K562 (cell line): ENCODE results near the gene HYPK. TPM values are rescaled to one million over a fixed set of nuclear protein-coding genes. Genes with fewer than 3 reads are reported as not detected.
A peak's percentile ranks its signal among the peaks of the same experiment; 100 is the strongest.

Experiments
- BRD4 ChIP-seq: fragments of 200-600 bp; sonication (generic); IDR thresholded peaks from 2 replicates; pipeline ENCODE4 v1.6.1; 2017; ENCODE audit warnings: inconsistent platforms
- BRF2 ChIP-seq: IDR thresholded peaks from 3 replicates; pipeline ENCODE4 v1.6.1; 2011; ENCODE audit warnings: borderline replicate concordance, mild to moderate bottlenecking; ENCODE audit not compliant: insufficient read length, insufficient read depth
- DDX20 ChIP-seq: fragments of 450-650 bp; IDR thresholded peaks from 2 replicates; pipeline ENCODE4 v1.6.1; 2016; ENCODE audit warnings: missing genetic modification characterization, low read depth, mild to moderate bottlenecking, missing compliant biosample characterization, moderate library complexity
- FOXJ2 ChIP-seq: fragments of 200-800 bp; sonication (Bioruptor generic); IDR thresholded peaks from 2 replicates; pipeline ENCODE4 v1.6.1; 2016; ENCODE audit warnings: missing genetic modification characterization, missing compliant biosample characterization
- FOXM1 ChIP-seq, 2 experiments: fragments of 450-650 bp in 1 of 2; sonication (generic) in 1 of 2; formaldehyde crosslinking in 1 of 2; IDR thresholded peaks; 2 replicates each; pipeline versions ENCODE4 v1.6.1 to v1.9.0; 2017 to 2022; ENCODE audit warnings: low read depth in 2 of 2, mild to moderate bottlenecking in 2 of 2, missing genetic modification reagents in 1 of 2, moderate library complexity in 1 of 2
- KLF16 ChIP-seq: IDR thresholded peaks from 2 replicates; pipeline ENCODE4 v1.6.1; 2016; ENCODE audit warnings: antibody characterized with exemption
- PCBP2 ChIP-seq: fragments of 200-400 bp; formaldehyde crosslinking; IDR thresholded peaks from 2 replicates; pipeline ENCODE4 v1.6.1; 2018; ENCODE audit warnings: low read length, low read depth, mild to moderate bottlenecking, moderate library complexity; ENCODE audit not compliant: poor library complexity, severe bottlenecking
- SIX5 ChIP-seq, 2 experiments: IDR thresholded peaks; 2 replicates each; pipeline ENCODE4 v1.6.1; 2011; ENCODE audit warnings: low read length in 2 of 2, borderline replicate concordance in 1 of 2, low read depth in 1 of 2, mild to moderate bottlenecking in 1 of 2, moderate library complexity in 1 of 2; ENCODE audit not compliant: insufficient read depth in 1 of 2
- U2AF2 ChIP-seq: fragments of 200-400 bp; formaldehyde crosslinking; optimal IDR thresholded peaks from 2 replicates; pipeline ENCODE3; 2017; ENCODE audit warnings: low read depth, mild to moderate bottlenecking, low read length
- ZNF740 ChIP-seq, 3 experiments: fragments of 200-800 bp in 1 of 3; sonication (Bioruptor generic) in 1 of 3; sonication (generic) in 1 of 3; formaldehyde crosslinking in 1 of 3; IDR thresholded peaks; 2 replicates each; pipeline versions ENCODE4 v1.6.1 to v1.8.0; 2016 to 2022; ENCODE audit warnings: mild to moderate bottlenecking in 2 of 3, missing compliant biosample characterization in 2 of 3, missing genetic modification characterization in 2 of 3, missing genetic modification reagents in 1 of 3
- polyA plus RNA-seq, 8 experiments: library from polyadenylated mRNA; depleted of rRNA in 4 of 8; stranded (reverse) in 5 of 8; unstranded in 3 of 8; fragments of >200 nt; fragmentation: Nextera tagmentation in 2 of 8; fragmentation: Illumina TruSeq in 1 of 8; extraction: Ambion mirVana in 2 of 8; extraction: Trizol in 1 of 8; gene quantifications; 2 replicates each; pipeline versions ENCODE4 v1.2.1 to v1.2.3, GENCODE V29; 2011 to 2014; ENCODE audit warnings: inconsistent platforms in 1 of 8, missing spikeins in 1 of 8
- total RNA-seq, 7 experiments: library from RNA; depleted of rRNA in 6 of 7; stranded (reverse); fragments of >200 nt in 6 of 7; fragmentation: Illumina TruSeq in 2 of 7; extraction: Trizol in 2 of 7; gene quantifications; 2 replicates each; pipeline versions ENCODE4 v1.2.1 to v1.2.3, GENCODE V29; 2011 to 2021; ENCODE audit warnings: low replicate concordance in 1 of 7
- TF ChIP-seq, protein P1 (sequence below): fragments of 450-650 bp; IDR thresholded peaks from 2 replicates; pipeline ENCODE4 v1.6.1; 2016; ENCODE audit warnings: mild to moderate bottlenecking, moderate library complexity

Gene HYPK
- total and polyA plus RNA-seq, 9 of the 15 experiments (the other 6 are each of a cell fraction or from before 2014, with no cell fraction given) = 7.2 to 28.0 (median 21.1) TPM

DNA sequence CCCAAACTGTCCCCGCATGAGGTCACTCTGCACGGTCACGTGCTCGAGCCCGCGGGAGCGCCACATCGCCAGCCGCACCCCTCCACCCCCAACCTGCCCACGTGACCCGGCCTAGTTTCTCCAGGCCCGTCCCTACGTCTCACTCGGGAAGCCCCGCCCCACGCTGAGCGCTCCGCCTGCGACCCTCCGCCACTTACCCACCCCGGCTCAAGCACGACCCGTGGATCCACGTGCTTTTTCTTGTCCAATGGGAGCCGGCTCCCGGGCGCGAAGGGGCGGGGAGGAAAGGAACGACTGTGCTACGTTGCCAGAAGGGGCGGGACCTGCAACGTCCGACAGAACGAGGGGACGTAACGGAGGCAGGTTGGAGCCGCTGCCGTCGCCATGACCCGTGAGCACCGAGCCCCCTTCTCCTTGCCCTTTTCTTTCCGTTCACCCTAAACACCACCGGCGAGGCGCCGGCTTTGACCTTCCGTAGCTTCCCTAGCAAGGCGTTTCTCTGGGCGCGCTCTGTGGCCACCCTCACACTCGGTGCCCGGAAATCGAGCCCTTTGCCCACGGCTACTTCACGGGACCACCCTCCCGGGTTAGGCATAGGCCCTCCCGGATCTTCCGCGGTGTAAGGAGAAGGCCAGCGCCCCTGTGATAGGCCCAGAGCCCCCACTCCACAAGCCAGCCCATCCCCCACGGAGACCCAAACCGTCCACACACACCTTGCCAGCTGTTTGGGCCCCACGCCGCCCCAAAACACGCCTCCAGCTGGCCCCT is 8.2 kb upstream of the HYPK start, which contains the start of gene SERF2 (continued):
- TF ChIP-seq, protein P1, sequence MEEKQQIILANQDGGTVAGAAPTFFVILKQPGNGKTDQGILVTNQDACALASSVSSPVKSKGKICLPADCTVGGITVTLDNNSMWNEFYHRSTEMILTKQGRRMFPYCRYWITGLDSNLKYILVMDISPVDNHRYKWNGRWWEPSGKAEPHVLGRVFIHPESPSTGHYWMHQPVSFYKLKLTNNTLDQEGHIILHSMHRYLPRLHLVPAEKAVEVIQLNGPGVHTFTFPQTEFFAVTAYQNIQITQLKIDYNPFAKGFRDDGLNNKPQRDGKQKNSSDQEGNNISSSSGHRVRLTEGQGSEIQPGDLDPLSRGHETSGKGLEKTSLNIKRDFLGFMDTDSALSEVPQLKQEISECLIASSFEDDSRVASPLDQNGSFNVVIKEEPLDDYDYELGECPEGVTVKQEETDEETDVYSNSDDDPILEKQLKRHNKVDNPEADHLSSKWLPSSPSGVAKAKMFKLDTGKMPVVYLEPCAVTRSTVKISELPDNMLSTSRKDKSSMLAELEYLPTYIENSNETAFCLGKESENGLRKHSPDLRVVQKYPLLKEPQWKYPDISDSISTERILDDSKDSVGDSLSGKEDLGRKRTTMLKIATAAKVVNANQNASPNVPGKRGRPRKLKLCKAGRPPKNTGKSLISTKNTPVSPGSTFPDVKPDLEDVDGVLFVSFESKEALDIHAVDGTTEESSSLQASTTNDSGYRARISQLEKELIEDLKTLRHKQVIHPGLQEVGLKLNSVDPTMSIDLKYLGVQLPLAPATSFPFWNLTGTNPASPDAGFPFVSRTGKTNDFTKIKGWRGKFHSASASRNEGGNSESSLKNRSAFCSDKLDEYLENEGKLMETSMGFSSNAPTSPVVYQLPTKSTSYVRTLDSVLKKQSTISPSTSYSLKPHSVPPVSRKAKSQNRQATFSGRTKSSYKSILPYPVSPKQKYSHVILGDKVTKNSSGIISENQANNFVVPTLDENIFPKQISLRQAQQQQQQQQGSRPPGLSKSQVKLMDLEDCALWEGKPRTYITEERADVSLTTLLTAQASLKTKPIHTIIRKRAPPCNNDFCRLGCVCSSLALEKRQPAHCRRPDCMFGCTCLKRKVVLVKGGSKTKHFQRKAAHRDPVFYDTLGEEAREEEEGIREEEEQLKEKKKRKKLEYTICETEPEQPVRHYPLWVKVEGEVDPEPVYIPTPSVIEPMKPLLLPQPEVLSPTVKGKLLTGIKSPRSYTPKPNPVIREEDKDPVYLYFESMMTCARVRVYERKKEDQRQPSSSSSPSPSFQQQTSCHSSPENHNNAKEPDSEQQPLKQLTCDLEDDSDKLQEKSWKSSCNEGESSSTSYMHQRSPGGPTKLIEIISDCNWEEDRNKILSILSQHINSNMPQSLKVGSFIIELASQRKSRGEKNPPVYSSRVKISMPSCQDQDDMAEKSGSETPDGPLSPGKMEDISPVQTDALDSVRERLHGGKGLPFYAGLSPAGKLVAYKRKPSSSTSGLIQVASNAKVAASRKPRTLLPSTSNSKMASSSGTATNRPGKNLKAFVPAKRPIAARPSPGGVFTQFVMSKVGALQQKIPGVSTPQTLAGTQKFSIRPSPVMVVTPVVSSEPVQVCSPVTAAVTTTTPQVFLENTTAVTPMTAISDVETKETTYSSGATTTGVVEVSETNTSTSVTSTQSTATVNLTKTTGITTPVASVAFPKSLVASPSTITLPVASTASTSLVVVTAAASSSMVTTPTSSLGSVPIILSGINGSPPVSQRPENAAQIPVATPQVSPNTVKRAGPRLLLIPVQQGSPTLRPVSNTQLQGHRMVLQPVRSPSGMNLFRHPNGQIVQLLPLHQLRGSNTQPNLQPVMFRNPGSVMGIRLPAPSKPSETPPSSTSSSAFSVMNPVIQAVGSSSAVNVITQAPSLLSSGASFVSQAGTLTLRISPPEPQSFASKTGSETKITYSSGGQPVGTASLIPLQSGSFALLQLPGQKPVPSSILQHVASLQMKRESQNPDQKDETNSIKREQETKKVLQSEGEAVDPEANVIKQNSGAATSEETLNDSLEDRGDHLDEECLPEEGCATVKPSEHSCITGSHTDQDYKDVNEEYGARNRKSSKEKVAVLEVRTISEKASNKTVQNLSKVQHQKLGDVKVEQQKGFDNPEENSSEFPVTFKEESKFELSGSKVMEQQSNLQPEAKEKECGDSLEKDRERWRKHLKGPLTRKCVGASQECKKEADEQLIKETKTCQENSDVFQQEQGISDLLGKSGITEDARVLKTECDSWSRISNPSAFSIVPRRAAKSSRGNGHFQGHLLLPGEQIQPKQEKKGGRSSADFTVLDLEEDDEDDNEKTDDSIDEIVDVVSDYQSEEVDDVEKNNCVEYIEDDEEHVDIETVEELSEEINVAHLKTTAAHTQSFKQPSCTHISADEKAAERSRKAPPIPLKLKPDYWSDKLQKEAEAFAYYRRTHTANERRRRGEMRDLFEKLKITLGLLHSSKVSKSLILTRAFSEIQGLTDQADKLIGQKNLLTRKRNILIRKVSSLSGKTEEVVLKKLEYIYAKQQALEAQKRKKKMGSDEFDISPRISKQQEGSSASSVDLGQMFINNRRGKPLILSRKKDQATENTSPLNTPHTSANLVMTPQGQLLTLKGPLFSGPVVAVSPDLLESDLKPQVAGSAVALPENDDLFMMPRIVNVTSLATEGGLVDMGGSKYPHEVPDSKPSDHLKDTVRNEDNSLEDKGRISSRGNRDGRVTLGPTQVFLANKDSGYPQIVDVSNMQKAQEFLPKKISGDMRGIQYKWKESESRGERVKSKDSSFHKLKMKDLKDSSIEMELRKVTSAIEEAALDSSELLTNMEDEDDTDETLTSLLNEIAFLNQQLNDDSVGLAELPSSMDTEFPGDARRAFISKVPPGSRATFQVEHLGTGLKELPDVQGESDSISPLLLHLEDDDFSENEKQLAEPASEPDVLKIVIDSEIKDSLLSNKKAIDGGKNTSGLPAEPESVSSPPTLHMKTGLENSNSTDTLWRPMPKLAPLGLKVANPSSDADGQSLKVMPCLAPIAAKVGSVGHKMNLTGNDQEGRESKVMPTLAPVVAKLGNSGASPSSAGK = peak; percentile 94; the same call in 1 of the 2 replicates
- TF ChIP-seq FOXM1 (IDR thresholded peaks at IDR 0.05; ENCODE audit: low read depth) (no peak), FOXM1 (CRISPR knock-in tag; IDR thresholded peaks at IDR 0.05; ENCODE audit: low read depth) (0 out of 2 replicates have a peak, but pooled peaks have one; percentile 22), ZNF740 (CRISPR knock-in tag; IDR thresholded peaks at IDR 0.05) (0 out of 2 replicates have a peak, but pooled peaks have one; percentile 20), ZNF740 (tag; IDR thresholded peaks at IDR 0.05) (no peak), PCBP2 (no peak), U2AF2 (no peak), FOXJ2 (tag) (0 out of 2 replicates have a peak, but pooled peaks have one; percentile 66), BRF2 (no peak), KLF16 (no peak), DDX20 (tag) (no peak), BRD4 (peak; percentile 88; the same call in 1 of the 2 replicates), SIX5 (IDR thresholded peaks at IDR 0.05; ENCODE audit: borderline replicate concordance in 1 of 2, insufficient read depth in 1 of 2, low read depth in 1 of 2, low read length in 2 of 2) (no peak)
